Skeletal muscle tissue (tissue), 4 donors: ENCODE results near the gene SLC4A7. TPM values are rescaled to one million over a fixed set of nuclear protein-coding genes. Genes with fewer than 3 reads are reported as not detected.
"Not testable (repeated sequence)": the region's sequence is repeated elsewhere in the genome, so short reads cannot be mapped to it uniquely, and the experiment has no call there.

ENCODE experiments used
- H3K27ac ChIP-seq: one replicate; pipeline ENCODE4 v1.7.0; 2013; ENCODE audit warnings: mild to moderate bottlenecking, low read depth, low read length, inconsistent platforms
- H3K27me3 ChIP-seq, 3 donors: one replicate each; pipeline ENCODE4 v1.7.0; 2013; ENCODE audit warnings: low read length in 3 of 3; ENCODE audit not compliant: control insufficient read depth in 3 of 3, insufficient read depth in 3 of 3
- H3K36me3 ChIP-seq, 3 donors: one replicate each; pipeline ENCODE4 v1.7.0; 2013; ENCODE audit warnings: low read length in 3 of 3; ENCODE audit not compliant: control insufficient read depth in 3 of 3, insufficient read depth in 3 of 3
- H3K4me1 ChIP-seq, 3 donors: one replicate each; pipeline ENCODE4 v1.7.0; 2013; ENCODE audit warnings: low read length in 3 of 3, mild to moderate bottlenecking in 3 of 3; ENCODE audit not compliant: control insufficient read depth in 3 of 3, insufficient read depth in 3 of 3
- H3K4me3 ChIP-seq, 3 donors: one replicate each; pipeline ENCODE4 v1.7.0; 2013; ENCODE audit warnings: low read length in 3 of 3
- H3K9ac ChIP-seq, 3 donors: one replicate each; pipeline ENCODE4 v1.7.0; 2013; ENCODE audit warnings: low read length in 3 of 3, mild to moderate bottlenecking in 3 of 3, moderate library complexity in 2 of 3, low read depth in 1 of 3
- H3K9me3 ChIP-seq, 3 donors: one replicate each; pipeline ENCODE4 v1.7.0; 2013; ENCODE audit warnings: low read length in 3 of 3; ENCODE audit not compliant: control insufficient read depth in 3 of 3
- total RNA-seq: library from RNA; depleted of rRNA; stranded (reverse); fragments of >200 nt; gene quantifications from one replicate; pipeline ENCODE4 v1.2.3, GENCODE V29; 2014
- donor health status: Osteomylitis.

The SLC4A7 gene
- total RNA-seq, 1 donor from 2014 or later, result 54.3 TPM

DNA sequence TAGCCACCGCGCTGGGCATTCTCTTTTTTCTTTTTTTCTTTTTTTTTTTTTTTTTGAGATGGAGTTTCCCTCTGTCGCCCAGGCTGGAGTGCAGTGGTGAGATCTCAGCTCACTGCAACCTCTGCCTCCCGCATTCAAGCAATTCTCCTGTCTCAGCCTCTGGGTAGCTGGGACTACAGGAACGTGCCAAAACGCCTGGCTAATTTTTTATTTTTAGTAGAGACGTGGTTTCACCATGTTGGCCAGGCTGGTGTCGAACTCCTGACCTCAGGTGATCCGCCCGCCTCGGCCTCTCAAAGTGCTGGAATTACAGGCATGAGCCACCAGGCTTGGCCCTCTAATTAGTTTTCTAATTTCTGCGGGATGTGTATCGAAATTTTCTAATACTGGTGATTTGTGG lies 41.2 kb downstream of the SLC4A7 start:
- not testable (repeated sequence) for H3K27me3 ChIP-seq, H3K4me3 ChIP-seq, H3K4me1 ChIP-seq, H3K9ac ChIP-seq, H3K9me3 ChIP-seq, H3K27ac ChIP-seq, H3K36me3 ChIP-seq

DNA sequence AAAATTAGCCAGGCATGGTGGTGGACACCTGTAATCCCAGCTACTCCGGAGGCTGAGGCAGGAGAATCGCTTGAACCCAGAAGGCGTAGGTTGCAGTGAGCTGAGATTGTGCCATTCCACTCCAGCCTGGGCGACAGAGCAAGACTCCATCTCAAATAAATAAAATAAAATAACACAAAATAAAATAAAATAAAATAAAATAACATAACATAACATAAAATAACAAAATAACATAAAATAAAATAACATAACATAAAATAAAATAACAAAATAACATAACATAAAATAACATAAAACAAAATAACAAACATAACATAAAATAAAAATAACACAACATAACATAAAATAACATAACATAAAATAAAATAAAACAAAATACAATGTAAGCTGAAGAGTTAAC lies 45.8 kb downstream of the SLC4A7 start:
- H3K4me3 ChIP-seq, H3K27me3 ChIP-seq, H3K9ac ChIP-seq, H3K9me3 ChIP-seq, H3K4me1 ChIP-seq, H3K27ac ChIP-seq: not testable (repeated sequence)
- H3K36me3 ChIP-seq, result peaks cover 3 to 11% (median 6%) of the 10 kb centered on the region in 3 donors

DNA sequence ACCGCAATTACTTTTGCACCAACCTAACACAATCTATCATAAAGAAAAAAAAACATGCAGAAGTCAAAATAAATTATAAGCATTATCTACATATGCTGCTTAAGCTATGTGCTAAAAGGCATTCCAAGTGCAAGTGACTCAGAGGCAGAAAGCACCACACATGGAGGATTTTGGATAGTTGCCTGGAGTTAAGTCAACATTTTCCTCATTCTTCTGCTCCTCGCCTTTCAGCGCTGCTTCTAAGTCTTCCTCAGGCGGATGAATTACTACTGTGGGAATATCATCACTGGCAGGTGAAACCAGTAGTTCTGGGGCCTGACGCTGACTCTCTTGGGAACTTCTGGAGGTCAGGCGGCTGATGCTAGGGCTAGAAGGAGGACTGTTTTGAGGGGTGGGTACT lies 53.1 kb downstream of the SLC4A7 start:
- Histone ChIP-seq H3K4me3 (no peak overlapping the region), H3K9me3 (no peaks in the 10 kb centered on the region), H3K9ac (no peak overlapping the region), H3K36me3 (peaks cover 7 to 12% (median 8%) of the 10 kb centered on the region in 3 donors), H3K4me1 (no peaks in the 10 kb centered on the region), H3K27me3 (no peaks in the 10 kb centered on the region), H3K27ac (no peak overlapping the region)

DNA sequence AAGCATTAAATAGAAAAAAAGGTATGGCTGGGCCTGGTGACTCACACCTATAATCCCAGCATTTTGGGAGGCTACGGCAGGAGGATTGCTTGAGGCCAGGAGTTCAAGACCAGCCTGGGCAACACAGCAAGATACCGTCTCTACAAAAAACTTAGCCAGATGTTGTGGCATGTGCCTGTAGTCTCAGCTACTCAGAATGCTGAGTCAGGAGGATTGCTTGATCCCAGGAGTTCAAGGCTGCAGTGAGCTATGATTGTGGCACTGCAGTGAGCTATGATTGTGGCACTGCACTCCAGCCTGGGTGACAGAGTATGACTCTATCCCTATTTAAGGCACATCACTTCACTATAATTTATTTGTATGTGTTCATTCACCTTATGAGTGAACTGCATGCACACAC lies 54.3 kb downstream of the SLC4A7 start:
- no peaks in the 10 kb centered on the region for H3K4me1 ChIP-seq
- no peak overlapping the region for H3K9ac ChIP-seq
- no peak overlapping the region for H3K4me3 ChIP-seq
- no peaks in the 10 kb centered on the region for H3K9me3 ChIP-seq
- no peak overlapping the region for H3K27ac ChIP-seq
- no peaks in the 10 kb centered on the region for H3K27me3 ChIP-seq
- peaks cover 7 to 9% (median 7%) of the 10 kb centered on the region in 3 donors for H3K36me3 ChIP-seq

DNA sequence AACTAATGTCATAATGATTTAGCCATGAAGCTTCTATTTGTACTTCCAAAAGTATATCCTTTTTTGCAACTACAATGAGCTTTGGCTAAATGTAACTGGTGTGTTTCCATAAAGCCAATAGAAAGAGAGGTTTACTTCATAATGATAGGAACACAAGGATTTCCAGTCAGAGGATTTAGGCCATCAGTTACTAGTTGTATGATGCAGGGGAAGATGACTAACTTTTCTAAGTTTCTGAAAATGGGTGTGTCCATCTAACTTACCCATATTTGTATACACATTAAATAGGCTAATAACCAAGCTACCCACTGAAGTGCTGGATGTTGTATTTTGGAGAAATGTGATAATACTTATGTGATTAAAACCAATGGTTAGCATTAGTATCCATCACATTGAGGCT lies 55.7 kb downstream of the SLC4A7 start:
- no peak overlapping the region for H3K9ac ChIP-seq
- no peaks in the 10 kb centered on the region for H3K4me1 ChIP-seq
- H3K36me3 ChIP-seq, result peaks cover 2 to 9% (median 7%) of the 10 kb centered on the region in 3 donors
- no peak overlapping the region for H3K27ac ChIP-seq
- H3K27me3 ChIP-seq, result no peaks in the 10 kb centered on the region
- no peak overlapping the region for H3K4me3 ChIP-seq
- H3K9me3 ChIP-seq, result no peaks in the 10 kb centered on the region

DNA sequence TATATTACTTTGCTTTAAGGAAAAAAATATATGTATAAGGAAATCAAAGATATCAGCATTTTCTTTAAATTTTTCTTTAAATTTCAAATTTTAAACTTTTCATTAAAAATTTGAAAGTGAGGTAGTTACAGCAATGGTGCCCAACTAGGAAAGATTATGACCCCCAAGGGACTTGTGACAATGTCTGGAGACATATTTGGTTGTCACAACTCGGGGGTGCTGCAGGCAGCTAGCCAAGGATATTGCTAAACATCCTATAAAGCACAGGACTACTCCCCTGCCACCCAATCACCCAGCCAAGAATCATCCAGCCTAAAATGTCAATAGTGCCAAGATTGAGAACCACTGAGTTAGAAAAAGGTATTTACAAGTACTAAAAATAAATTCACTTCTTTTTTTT lies 57.3 kb downstream of the SLC4A7 start:
- H3K36me3 ChIP-seq, result peaks cover 2 to 9% (median 7%) of the 10 kb centered on the region in 3 donors
- no peak overlapping the region for H3K9ac ChIP-seq
- no peak overlapping the region for H3K4me3 ChIP-seq
- H3K9me3 ChIP-seq, result no peaks in the 10 kb centered on the region
- H3K4me1 ChIP-seq, result no peaks in the 10 kb centered on the region
- H3K27me3 ChIP-seq, result no peaks in the 10 kb centered on the region
- no peak overlapping the region for H3K27ac ChIP-seq

DNA sequence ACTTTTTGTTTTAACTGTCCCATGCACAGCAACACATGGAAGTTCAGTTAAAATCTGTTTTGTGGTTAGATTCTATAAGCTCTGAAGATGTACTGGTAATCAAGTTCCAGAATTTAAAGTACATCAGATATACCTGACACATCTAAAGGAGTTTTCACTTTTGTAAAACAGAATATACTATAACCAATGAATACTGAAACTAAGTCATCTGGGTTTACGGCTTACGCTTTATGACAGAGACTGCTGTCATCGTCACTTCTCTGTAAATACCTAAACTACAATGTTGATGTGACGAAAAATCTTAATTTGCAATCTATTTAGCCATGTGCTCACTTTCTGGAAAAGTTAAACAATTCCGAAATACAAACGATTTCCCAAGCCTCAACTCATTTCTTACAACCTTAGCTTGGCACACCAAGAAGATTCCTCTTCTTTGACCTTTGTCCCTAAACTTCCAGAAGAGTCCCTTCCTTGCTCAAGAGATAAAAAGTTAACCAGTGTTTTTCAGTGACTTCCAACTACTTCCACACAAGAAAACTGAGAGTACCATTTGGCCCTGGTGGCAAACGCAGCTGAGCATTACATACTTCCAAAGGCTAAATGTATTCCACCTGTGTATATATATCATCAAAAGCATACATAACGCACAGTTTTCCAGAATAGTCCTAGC lies 58.2 kb downstream of the SLC4A7 start:
- Histone ChIP-seq H3K9ac (no peak overlapping the region), H3K27me3 (no peaks in the 10 kb centered on the region), H3K27ac (no peak overlapping the region), H3K4me3 (no peak overlapping the region), H3K9me3 (no peaks in the 10 kb centered on the region), H3K4me1 (no peaks in the 10 kb centered on the region), H3K36me3 (peaks cover 0 to 9% (median 4%) of the 10 kb centered on the region in 3 donors)

DNA sequence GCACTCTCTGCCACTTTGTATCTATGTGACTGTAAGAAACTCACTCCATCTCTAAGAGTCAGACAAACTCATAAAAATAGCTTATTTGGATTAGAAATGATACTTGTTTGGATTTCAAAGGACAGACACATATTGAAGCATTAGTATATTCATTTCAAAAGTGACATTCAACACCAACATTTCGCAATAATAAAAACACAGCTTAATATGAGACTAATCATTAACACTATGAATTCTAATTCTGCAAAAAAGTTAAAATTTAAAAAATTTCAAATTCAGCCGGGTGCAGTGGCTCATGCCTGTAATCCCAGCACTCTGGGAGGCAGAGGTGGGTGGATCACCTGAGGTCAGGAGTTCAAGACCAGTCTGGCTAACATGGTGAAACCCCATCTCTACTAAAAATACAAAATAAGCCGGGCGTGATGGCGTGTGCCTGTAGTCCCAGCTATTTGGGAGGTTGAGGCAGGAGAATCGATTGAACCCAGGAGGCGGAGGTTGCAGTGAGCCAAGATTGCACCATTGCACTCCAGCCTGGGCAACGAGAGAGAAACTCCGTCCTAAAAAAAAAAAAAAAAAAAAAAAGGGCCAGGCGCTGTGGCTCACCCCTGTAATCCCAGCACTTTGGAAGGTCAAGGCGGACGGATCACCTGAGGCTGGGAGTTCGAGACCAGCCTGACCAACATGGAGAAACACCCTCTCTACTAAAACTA lies 59.2 kb downstream of the SLC4A7 start:
- H3K36me3 ChIP-seq, result not testable (repeated sequence)

DNA sequence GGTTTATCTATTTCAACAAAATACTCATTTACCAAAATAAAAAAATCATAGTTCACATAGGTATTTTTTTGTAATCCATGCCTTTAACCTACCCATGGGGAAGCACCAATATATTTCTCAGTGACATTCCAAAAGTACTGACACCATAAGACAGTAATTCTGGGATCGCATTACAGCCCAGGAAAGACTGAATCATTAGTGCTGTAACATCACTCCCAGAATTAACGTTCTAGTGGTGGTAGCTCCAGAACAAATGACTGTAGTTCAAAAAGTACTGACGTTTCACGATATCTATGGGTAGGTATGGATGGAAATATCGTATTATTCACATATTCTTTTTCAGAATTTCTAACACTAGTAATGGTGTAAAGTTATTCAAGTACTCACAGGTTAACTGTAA lies 60.7 kb downstream of the SLC4A7 start:
- H3K27ac ChIP-seq, result peak overlapping the region; percentile 26

More for the DNA sequence above, 59.2 kb downstream of the SLC4A7 start:
- H3K27ac ChIP-seq, H3K27me3 ChIP-seq, H3K4me3 ChIP-seq, H3K9me3 ChIP-seq, H3K4me1 ChIP-seq: not testable (repeated sequence)
- peak overlapping the region in 1 of 3 donors; percentile 5 for H3K9ac ChIP-seq

DNA sequence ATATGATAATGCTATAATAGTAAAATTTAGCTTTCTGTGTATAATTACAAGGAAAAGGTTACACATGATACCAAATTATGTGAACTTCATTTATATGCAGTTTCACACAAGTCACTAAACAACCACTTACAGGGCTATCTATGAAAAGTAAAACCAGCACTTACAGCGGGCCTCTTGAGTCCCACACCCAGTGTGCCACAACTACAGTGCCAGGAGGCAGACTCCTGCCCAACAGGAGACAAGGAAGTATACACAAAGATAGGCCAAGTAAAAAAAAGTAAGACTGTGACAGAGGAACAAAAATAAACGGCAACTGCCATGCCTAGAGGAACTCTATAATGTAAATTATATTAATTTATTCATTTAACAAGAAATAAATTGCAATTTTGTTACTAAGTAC lies 61.6 kb downstream of the SLC4A7 start:
- H3K4me1 ChIP-seq, result no peaks in the 10 kb centered on the region
- peaks cover 0 to 6% (median 5%) of the 10 kb centered on the region in 3 donors for H3K36me3 ChIP-seq
- no peaks in the 10 kb centered on the region for H3K27me3 ChIP-seq
- H3K27ac ChIP-seq, result no peak overlapping the region
- no peak overlapping the region for H3K4me3 ChIP-seq
- H3K9me3 ChIP-seq, result no peaks in the 10 kb centered on the region
- H3K9ac ChIP-seq, result no peak overlapping the region

More for the DNA sequence above, 60.7 kb downstream of the SLC4A7 start:
- no peaks in the 10 kb centered on the region for H3K4me1 ChIP-seq
- H3K9me3 ChIP-seq, result no peaks in the 10 kb centered on the region
- H3K4me3 ChIP-seq, result no peak overlapping the region
- H3K36me3 ChIP-seq, result peaks cover 2 to 4% (median 3%) of the 10 kb centered on the region in 3 donors
- peak overlapping the region in 1 of 3 donors; percentile 17 for H3K9ac ChIP-seq
- no peaks in the 10 kb centered on the region for H3K27me3 ChIP-seq
